Activated T-cell treated with anti-CD3 and anti-CD28 coated beads, Interleukin-2, amount 50 U/mL, for 72 hours (primary cell): ENCODE measurements around the gene GRID1. TPM values are rescaled to one million over a fixed set of nuclear protein-coding genes. Genes with fewer than 3 reads are reported as not detected.
A peak's percentile ranks its signal among the peaks of the same experiment; 100 is the strongest.
"Not testable (repeated sequence)": the region's sequence is repeated elsewhere in the genome, so short reads cannot be mapped to it uniquely, and the experiment has no call there.

ENCODE experiments used
- ATAC-seq, 2 donors: fragments of 150-1000 bp; cut with Tn5 transposase; replicated peaks in 1 of 2; 2 replicates each; pipeline ENCODE4 v1.10.0; 2021; ENCODE audit warnings: moderate library complexity in 2 of 2, mild to moderate bottlenecking in 1 of 2
- DNase-seq, 2 donors: peaks; one replicate each; pipeline ENCODE4 v3.0.0; 2021 to 2022; ENCODE audit warnings: mixed read lengths in 1 of 2
- H3K27ac Mint-ChIP-seq: one replicate; pipeline ENCODE4 v1.8.0; 2022; ENCODE audit warnings: mild to moderate bottlenecking, moderate library complexity, mixed read lengths
- H3K27me3 Mint-ChIP-seq: one replicate; pipeline ENCODE4 v1.8.0; 2022; ENCODE audit warnings: low read depth, mixed read lengths
- H3K36me3 Mint-ChIP-seq, 2 donors: one replicate each; pipeline ENCODE4 v1.8.0; 2022; ENCODE audit warnings: mixed read lengths in 2 of 2, mild to moderate bottlenecking in 1 of 2; ENCODE audit not compliant: insufficient read depth in 2 of 2
- H3K4me1 Mint-ChIP-seq: one replicate; pipeline ENCODE4 v1.8.0; 2022; ENCODE audit warnings: low read depth, mixed read lengths
- H3K4me3 Mint-ChIP-seq, 2 donors: one replicate each; pipeline ENCODE4 v1.8.0; 2022; ENCODE audit warnings: mild to moderate bottlenecking in 2 of 2, mixed read lengths in 2 of 2, moderate library complexity in 2 of 2
- H3K9me3 Mint-ChIP-seq, 2 donors: one replicate each; pipeline ENCODE4 v1.8.0; 2022; ENCODE audit warnings: mixed read lengths in 2 of 2
- total RNA-seq, 2 donors: library from RNA; stranded (reverse); gene quantifications; one replicate each; pipeline ENCODE4 v1.2.3, GENCODE V29; 2022

The GRID1 gene
- total RNA-seq, 2 donors from 2014 or later = not detected

- no peaks in the 10 kb centered on the region for H3K4me1 Mint-ChIP-seq
- DNase-seq (no peak), ATAC-seq (no peak)
- H3K36me3 Mint-ChIP-seq = no peaks in the 10 kb centered on the region
- no peak overlapping the region for H3K4me3 Mint-ChIP-seq
- peaks cover 16% of the 10 kb centered on the region for H3K27me3 Mint-ChIP-seq
- peaks cover 0 to 1% of the 10 kb centered on the region in 2 donors for H3K9me3 Mint-ChIP-seq
- H3K27ac Mint-ChIP-seq = no peak overlapping the region
Observed at GRCh38 chr10:85702768-85703167, 663.8 kb downstream of the GRID1 start.

DNA sequence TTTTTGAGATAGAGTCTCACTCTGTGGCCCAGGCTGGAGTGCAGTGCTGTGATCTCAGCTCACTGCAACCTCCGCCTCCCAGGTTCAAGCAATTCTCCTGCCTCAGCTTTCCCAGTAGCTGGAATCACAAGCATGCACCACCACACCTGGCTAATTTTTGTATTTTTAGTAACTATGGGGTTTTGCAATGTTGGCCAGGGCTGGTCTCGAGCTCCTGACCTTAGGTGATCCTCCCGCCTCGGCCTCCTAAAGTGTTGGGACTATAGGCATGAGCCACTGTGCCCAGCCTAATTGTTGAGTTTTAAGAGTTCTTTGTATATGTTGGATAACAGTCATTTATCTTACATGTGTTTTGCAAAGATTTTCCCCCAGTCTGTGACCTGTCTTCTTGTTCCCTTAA lies 667.5 kb downstream of the GRID1 start:
- DNase-seq, H3K36me3 Mint-ChIP-seq, H3K27ac Mint-ChIP-seq, H3K9me3 Mint-ChIP-seq, H3K4me1 Mint-ChIP-seq, H3K4me3 Mint-ChIP-seq, ATAC-seq, H3K27me3 Mint-ChIP-seq: not testable (repeated sequence)

GRCh38 chr10:85696893-85697292 lies 669.7 kb downstream of the GRID1 start:
- Mint-ChIP-seq H3K9me3 (peaks cover 0 to 2% of the 10 kb centered on the region in 2 donors), H3K27ac (no peak overlapping the region), H3K27me3 (no peaks in the 10 kb centered on the region), H3K4me1 (no peaks in the 10 kb centered on the region), H3K36me3 (peaks cover 0 to 2% of the 10 kb centered on the region in 2 donors), H3K4me3 (no peak overlapping the region)
- DNase-seq (no peak), ATAC-seq (no peak)

- H3K9me3 Mint-ChIP-seq = no peaks in the 10 kb centered on the region
- H3K36me3 Mint-ChIP-seq = no peaks in the 10 kb centered on the region
- no peak for DNase-seq
- peaks cover 16% of the 10 kb centered on the region for H3K27me3 Mint-ChIP-seq
- H3K27ac Mint-ChIP-seq = no peak overlapping the region
- ATAC-seq = no peak
- H3K4me1 Mint-ChIP-seq = no peaks in the 10 kb centered on the region
- H3K4me3 Mint-ChIP-seq = no peak overlapping the region
Observed at GRCh38 chr10:85682621-85683020, 684.0 kb downstream of the GRID1 start.

- H3K4me1 Mint-ChIP-seq = no peaks in the 10 kb centered on the region
- H3K36me3 Mint-ChIP-seq = no peaks in the 10 kb centered on the region
- H3K27me3 Mint-ChIP-seq = peaks cover 19% of the 10 kb centered on the region
- no peak for DNase-seq
- no peak overlapping the region for H3K27ac Mint-ChIP-seq
- no peaks in the 10 kb centered on the region for H3K9me3 Mint-ChIP-seq
- no peak for ATAC-seq
- no peak overlapping the region for H3K4me3 Mint-ChIP-seq
Observed at GRCh38 chr10:85679710-85680109, 686.9 kb downstream of the GRID1 start.

GRCh38 chr10:85679061-85679460 lies 687.5 kb downstream of the GRID1 start:
- no peak for DNase-seq
- Mint-ChIP-seq H3K27me3 (peaks cover 19% of the 10 kb centered on the region), H3K4me3 (no peak overlapping the region), H3K9me3 (no peaks in the 10 kb centered on the region), H3K4me1 (no peaks in the 10 kb centered on the region), H3K36me3 (no peaks in the 10 kb centered on the region), H3K27ac (no peak overlapping the region)
- ATAC-seq = no peak

DNA sequence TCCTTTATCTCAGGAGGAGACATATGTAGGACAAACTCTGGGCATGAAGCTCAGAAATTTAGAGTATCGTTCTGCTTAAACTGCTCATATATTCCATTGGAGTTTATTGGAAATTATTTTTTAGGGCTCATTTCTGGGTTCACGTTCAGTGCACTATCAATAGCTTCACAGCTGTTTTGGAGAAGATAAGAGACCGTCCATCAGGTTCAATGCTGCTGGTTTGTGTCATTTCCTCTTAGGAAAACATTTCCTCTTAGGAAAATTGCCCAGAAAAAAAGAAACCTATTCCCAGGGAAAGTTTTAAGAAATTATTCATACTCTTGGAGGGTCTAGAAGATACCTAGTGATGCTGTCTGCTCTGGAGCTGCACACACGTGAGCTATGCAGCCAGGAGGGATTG lies 691.7 kb downstream of the GRID1 start:
- Mint-ChIP-seq H3K4me1 (peaks cover 21% of the 10 kb centered on the region), H3K27me3 (peaks cover 25% of the 10 kb centered on the region), H3K36me3 (peaks cover 5 to 8% of the 10 kb centered on the region in 2 donors), H3K9me3 (peaks cover 7 to 11% of the 10 kb centered on the region in 2 donors), H3K4me3 (no peak overlapping the region), H3K27ac (no peak overlapping the region)
- DNase-seq (no peak), ATAC-seq (no peak)

DNA sequence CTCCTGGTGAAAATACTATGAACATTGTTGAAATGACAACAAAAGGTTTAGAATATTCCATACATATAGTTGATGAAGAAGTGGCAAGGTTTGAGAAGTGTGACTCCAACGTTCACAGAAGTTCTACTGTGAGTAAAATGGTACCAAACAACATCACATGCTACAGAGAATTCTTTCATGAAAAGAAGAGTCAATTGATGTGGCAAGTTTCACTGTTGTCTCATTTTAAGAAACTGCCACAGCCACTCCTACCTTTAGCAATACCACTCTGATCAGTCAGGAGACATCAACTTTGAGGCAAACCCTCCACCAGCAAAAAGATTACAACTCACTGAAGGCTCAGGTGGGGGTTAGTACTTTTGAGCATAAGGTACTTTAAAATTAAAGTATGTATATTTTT lies 693.3 kb downstream of the GRID1 start:
- DNase-seq = peak in 1 of 2 donors; percentile 6
- Mint-ChIP-seq H3K9me3 (peaks cover 7 to 11% of the 10 kb centered on the region in 2 donors), H3K4me3 (no peak overlapping the region), H3K4me1 (peaks cover 21% of the 10 kb centered on the region), H3K27me3 (peaks cover 13% of the 10 kb centered on the region), H3K27ac (no peak overlapping the region), H3K36me3 (peaks cover 5 to 8% of the 10 kb centered on the region in 2 donors)
- ATAC-seq = peak; percentile 80 to 81

- peaks cover 7 to 11% of the 10 kb centered on the region in 2 donors for H3K9me3 Mint-ChIP-seq
- H3K27ac Mint-ChIP-seq = peak overlapping the region; percentile 35
- H3K4me1 Mint-ChIP-seq = peaks cover 21% of the 10 kb centered on the region
- H3K36me3 Mint-ChIP-seq = peaks cover 5 to 8% of the 10 kb centered on the region in 2 donors
- ATAC-seq (peak; percentile 64 to 67), DNase-seq (peak in 1 of 2 donors; percentile 13)
- H3K27me3 Mint-ChIP-seq = peaks cover 6% of the 10 kb centered on the region
- H3K4me3 Mint-ChIP-seq = peak overlapping the region in 1 of 2 donors; percentile 55
Observed at GRCh38 chr10:85671530-85671929, 695.1 kb downstream of the GRID1 start.

- no peak for ATAC-seq
- no peak overlapping the region for H3K27ac Mint-ChIP-seq
- H3K4me3 Mint-ChIP-seq = no peak overlapping the region
- H3K4me1 Mint-ChIP-seq = peaks cover 21% of the 10 kb centered on the region
- DNase-seq = no peak
- peaks cover 7 to 11% of the 10 kb centered on the region in 2 donors for H3K9me3 Mint-ChIP-seq
- H3K27me3 Mint-ChIP-seq = peaks cover 6% of the 10 kb centered on the region
- peaks cover 5 to 8% of the 10 kb centered on the region in 2 donors for H3K36me3 Mint-ChIP-seq
Observed at GRCh38 chr10:85668522-85668921, 698.1 kb downstream of the GRID1 start.

- H3K4me1 Mint-ChIP-seq = peaks cover 15% of the 10 kb centered on the region
- peaks cover 2 to 6% of the 10 kb centered on the region in 2 donors for H3K36me3 Mint-ChIP-seq
- peaks cover 6% of the 10 kb centered on the region for H3K27me3 Mint-ChIP-seq
- H3K27ac Mint-ChIP-seq = no peak overlapping the region
- no peak overlapping the region for H3K4me3 Mint-ChIP-seq
- peaks cover 5 to 9% of the 10 kb centered on the region in 2 donors for H3K9me3 Mint-ChIP-seq
- no peak for DNase-seq
- ATAC-seq = no peak
Observed at GRCh38 chr10:85667638-85668233, 698.9 kb downstream of the GRID1 start.

DNA sequence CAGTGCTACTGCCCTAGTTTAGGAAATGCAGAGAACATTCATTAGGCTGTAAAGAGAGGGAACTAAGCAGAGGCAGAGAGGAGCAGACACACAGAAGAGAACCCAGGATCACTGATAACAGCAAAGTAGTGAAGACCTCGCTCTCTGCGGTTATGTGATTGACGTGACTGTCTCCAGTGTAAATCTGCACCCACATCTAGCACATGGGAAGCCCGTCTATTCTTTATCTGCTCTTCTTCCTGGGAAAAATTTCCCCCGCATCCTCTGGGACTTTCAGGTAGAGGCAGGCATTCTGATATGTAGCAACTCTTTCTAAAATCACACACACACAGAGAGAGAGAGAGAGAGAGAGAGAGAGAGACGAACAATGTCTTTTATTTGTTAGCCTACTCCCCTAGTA lies 699.6 kb downstream of the GRID1 start:
- Mint-ChIP-seq H3K4me3 (no peak overlapping the region), H3K27me3 (peaks cover 6% of the 10 kb centered on the region)

GRCh38 chr10:85666102-85666501 lies 700.5 kb downstream of the GRID1 start:
- ATAC-seq (peak; percentile 43 to 47), DNase-seq (no peak)
- H3K4me1 Mint-ChIP-seq = peaks cover 4% of the 10 kb centered on the region
- H3K9me3 Mint-ChIP-seq = peaks cover 5% of the 10 kb centered on the region in 2 donors
- no peak overlapping the region for H3K27ac Mint-ChIP-seq
- H3K4me3 Mint-ChIP-seq = no peak overlapping the region
- H3K27me3 Mint-ChIP-seq = peaks cover 6% of the 10 kb centered on the region
- H3K36me3 Mint-ChIP-seq = peaks cover 2 to 3% of the 10 kb centered on the region in 2 donors

More for the DNA sequence above, 699.6 kb downstream of the GRID1 start:
- Mint-ChIP-seq H3K27ac (no peak overlapping the region), H3K9me3 (peaks cover 5 to 8% of the 10 kb centered on the region in 2 donors), H3K4me1 (peaks cover 12% of the 10 kb centered on the region), H3K36me3 (peaks cover 2 to 5% of the 10 kb centered on the region in 2 donors)
- no peak for ATAC-seq
- no peak for DNase-seq

DNA sequence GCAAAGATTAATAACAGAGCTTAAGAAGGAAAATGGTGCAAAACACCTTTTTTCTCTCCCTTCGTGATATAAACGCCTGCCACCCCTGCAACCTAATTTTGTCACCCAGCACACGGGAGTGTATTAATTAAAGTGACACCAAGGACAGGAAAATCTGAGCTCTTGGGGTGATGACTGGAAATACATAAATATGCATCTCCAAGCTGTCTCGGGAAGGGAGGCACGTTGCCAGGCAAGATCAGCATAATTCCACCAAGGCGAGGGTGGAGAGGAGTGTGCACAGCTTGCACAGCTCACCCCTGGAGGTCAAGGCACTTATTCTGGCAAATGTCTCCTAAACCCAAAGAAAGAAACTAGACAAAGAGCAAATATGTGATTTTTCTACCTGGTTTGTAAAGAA lies 700.9 kb downstream of the GRID1 start:
- H3K27me3 Mint-ChIP-seq = peaks cover 2% of the 10 kb centered on the region
- H3K9me3 Mint-ChIP-seq = peaks cover under 1 to 2% of the 10 kb centered on the region in 2 donors
- no peak overlapping the region for H3K27ac Mint-ChIP-seq
- H3K36me3 Mint-ChIP-seq = no peaks in the 10 kb centered on the region
- ATAC-seq (no peak), DNase-seq (no peak)
- no peaks in the 10 kb centered on the region for H3K4me1 Mint-ChIP-seq
- no peak overlapping the region for H3K4me3 Mint-ChIP-seq
